Measurements from ENCODE around the gene KDM6A.

- no peak for TF ChIP-seq GATA2 (IDR thresholded peaks at IDR 0.05; ENCODE audit: low read depth, low read length)
- no peak for TF ChIP-seq GATA3 (IDR thresholded peaks at IDR 0.05; ENCODE audit: low read depth, low read length)
These were observed 44.9 kb upstream of the KDM6A start for GRCh38 chrX:44828008-44828605.

All from SH-SY5Y (cell line).